Kidney (tissue), 14 donors: ENCODE measurements around the gene SLC25A47. TPM values are rescaled to one million over a fixed set of nuclear protein-coding genes. Genes with fewer than 3 reads are reported as not detected.
A peak's percentile ranks its signal among the peaks of the same experiment; 100 is the strongest.

Experiments
- DNase-seq, 5 donors: peaks; one replicate each; pipeline ENCODE4 v3.0.0-alpha.2; 2013 to 2020
- FAIRE-seq: peaks from 2 replicates; lab custom pipeline; 2012; peaks lifted over from hg19 to GRCh38; lab: Jason Lieb, UNC
- H3K27ac ChIP-seq, 2 donors: one replicate each; pipeline ENCODE4 v1.7.0; 2013; ENCODE audit warnings: low read depth in 2 of 2, low read length in 2 of 2, inconsistent platforms in 1 of 2
- H3K27me3 ChIP-seq: one replicate; pipeline ENCODE4 v1.7.1; 2013; ENCODE audit warnings: low read length, inconsistent platforms; ENCODE audit not compliant: control insufficient read depth, insufficient read depth
- H3K36me3 ChIP-seq, 3 donors: one replicate each; pipeline versions ENCODE4 v1.7.0 to v1.7.1; 2013; ENCODE audit warnings: low read length in 3 of 3, control low read depth in 1 of 3, inconsistent platforms in 1 of 3; ENCODE audit not compliant: insufficient read depth in 3 of 3, control insufficient read depth in 2 of 3
- H3K4me1 ChIP-seq, 3 donors: one replicate each; pipeline versions ENCODE4 v1.7.0 to v1.7.1; 2013; ENCODE audit warnings: low read length in 3 of 3, inconsistent platforms in 1 of 3, low read depth in 1 of 3; ENCODE audit not compliant: control insufficient read depth in 2 of 3, insufficient read depth in 2 of 3
- H3K4me3 ChIP-seq, 3 donors: one replicate each; pipeline versions ENCODE4 v1.7.0 to v1.8.1; 2013; ENCODE audit warnings: low read length in 3 of 3, control low read depth in 1 of 3, inconsistent platforms in 1 of 3
- H3K9ac ChIP-seq, 3 donors: one replicate each; pipeline versions ENCODE4 v1.7.0 to v1.7.1; 2013; ENCODE audit warnings: low read length in 3 of 3, control low read depth in 1 of 3, inconsistent platforms in 1 of 3
- H3K9me3 ChIP-seq, 3 donors: one replicate each; pipeline versions ENCODE4 v1.7.0 to v1.7.1; 2013; ENCODE audit warnings: low read length in 3 of 3, control low read depth in 1 of 3, inconsistent platforms in 1 of 3; ENCODE audit not compliant: control insufficient read depth in 2 of 3, insufficient read depth in 1 of 3
- intact Hi-C: fragments of 100-400 bp; cut with DNase I; formaldehyde crosslinking; loops from one replicate; pipeline ENCODE4 v1.11.1; 2022
- polyA plus RNA-seq: library from polyadenylated mRNA; stranded (reverse); fragments of 350-450 nt; fragmentation: Illumina TruSeq; extraction: RNeasy Lipid Tissue Mini Kit (QIAGEN cat#74804); gene quantifications from one replicate; pipeline ENCODE4 v1.2.3, GENCODE V29; 2014; ENCODE audit warnings: low read depth, low replicate concordance; ENCODE audit not compliant: insufficient read depth
- total RNA-seq: library from RNA; stranded (reverse); fragmentation: NEBNext Ultra II Directional; extraction: Animal tissue kit (Norgen Biotek cat#: 25700); gene quantifications from one replicate; pipeline ENCODE4 v1.2.1, GENCODE V29; 2021
- TF ChIP-seq, protein P1 (sequence below): IDR thresholded peaks from 3 replicates; pipeline ENCODE4 v1.5.1; 2012; ENCODE audit warnings: mild to moderate bottlenecking, moderate library complexity, borderline replicate concordance; ENCODE audit not compliant: insufficient read depth; ENCODE audit errors: extremely low read depth
- donor health status: control.
- donor health status: control.
- donor health status: control.
- donor health status: control.
- donor health status: control.
- donor health status: DM: yes; HTN: yes; CAD: no.
- donor health status: Normal renal cell carcinoma (clear cell type).

Gene SLC25A47
- total and polyA plus RNA-seq, 2 donors from 2014 or later, result 1.0 TPM; not detected in 1

DNA sequence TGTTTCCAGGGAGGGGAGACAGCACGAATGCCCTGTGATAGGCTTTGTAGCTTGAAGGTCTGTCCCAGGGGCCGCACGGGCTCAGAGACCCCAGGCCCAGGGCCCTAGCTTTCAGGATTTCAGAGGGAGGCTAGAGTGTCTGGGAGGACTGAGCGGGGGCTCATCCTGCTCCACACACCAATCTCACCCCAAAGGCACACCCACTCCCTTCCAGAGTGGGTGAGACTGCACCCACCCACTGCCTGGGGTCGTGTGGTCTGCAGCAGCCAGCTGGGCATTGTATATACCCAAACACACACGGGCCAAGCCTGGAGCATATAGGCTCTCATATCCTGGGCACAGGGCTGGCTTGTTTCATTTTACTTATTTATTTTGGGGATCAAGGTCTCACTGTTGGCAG lies 5.8 kb upstream of the SLC25A47 start:
- intact Hi-C loops, result no loop called here

DNA sequence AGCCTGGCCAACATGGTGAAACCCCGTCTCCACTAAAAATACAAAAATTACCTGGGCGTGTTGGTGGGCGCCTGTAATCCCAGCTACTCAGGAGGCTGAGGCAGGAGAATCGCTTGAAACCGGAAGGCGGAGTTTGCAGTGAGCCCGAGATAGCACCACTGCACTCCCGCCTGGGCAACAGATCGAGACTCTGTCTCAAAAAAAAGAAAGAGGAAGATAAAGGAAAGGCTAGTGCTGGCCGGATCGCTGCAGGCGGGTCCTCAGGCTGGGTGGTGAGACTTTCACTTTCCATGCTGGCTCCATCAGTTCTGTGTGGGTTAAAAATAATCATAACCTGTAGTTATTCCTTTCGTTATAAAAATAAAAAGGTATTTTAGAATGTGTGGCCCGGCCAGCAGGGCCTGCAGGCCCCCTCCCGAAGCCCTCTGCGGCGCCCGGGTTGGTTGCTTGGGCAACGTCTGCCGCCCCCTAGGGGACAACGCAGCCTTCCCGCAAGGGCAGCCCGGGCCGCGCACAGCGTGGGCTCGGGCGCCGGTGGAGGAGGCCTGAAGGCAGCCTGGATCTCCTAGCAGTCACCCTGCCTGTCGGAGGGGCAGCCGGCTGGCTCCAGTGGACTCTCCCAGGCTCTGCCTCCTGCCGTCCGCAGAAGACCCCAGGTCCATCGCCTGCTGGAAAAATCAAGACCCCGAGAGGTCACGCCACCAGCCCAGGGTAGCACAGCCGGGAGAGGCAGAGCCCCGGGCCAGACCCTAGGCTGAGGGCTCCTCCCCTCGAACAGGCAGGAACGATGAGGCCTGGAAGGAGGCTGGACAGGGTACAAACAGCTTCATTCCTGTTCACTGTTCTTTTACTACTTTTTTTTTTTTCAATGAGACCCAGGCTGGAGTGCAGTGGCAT lies 5.0 kb upstream of the SLC25A47 start:
- H3K27me3 ChIP-seq, result no peaks in the 10 kb centered on the region
- no peaks in the 10 kb centered on the region for H3K9me3 ChIP-seq
- H3K4me3 ChIP-seq, result peak overlapping the region in 2 of 3 donors; percentile 48 to 55
- FAIRE-seq (no peak), DNase-seq (peak; percentile 48 to 87 (median 68))
- TF ChIP-seq, protein P1, sequence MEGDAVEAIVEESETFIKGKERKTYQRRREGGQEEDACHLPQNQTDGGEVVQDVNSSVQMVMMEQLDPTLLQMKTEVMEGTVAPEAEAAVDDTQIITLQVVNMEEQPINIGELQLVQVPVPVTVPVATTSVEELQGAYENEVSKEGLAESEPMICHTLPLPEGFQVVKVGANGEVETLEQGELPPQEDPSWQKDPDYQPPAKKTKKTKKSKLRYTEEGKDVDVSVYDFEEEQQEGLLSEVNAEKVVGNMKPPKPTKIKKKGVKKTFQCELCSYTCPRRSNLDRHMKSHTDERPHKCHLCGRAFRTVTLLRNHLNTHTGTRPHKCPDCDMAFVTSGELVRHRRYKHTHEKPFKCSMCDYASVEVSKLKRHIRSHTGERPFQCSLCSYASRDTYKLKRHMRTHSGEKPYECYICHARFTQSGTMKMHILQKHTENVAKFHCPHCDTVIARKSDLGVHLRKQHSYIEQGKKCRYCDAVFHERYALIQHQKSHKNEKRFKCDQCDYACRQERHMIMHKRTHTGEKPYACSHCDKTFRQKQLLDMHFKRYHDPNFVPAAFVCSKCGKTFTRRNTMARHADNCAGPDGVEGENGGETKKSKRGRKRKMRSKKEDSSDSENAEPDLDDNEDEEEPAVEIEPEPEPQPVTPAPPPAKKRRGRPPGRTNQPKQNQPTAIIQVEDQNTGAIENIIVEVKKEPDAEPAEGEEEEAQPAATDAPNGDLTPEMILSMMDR, result peak; percentile 61
- peaks cover 0 to 3% (median 0%) of the 10 kb centered on the region in 3 donors for H3K4me1 ChIP-seq
- H3K36me3 ChIP-seq, result no peaks in the 10 kb centered on the region
- H3K9ac ChIP-seq, result no peak overlapping the region
- intact Hi-C loops, result no loop called here
- no peak overlapping the region for H3K27ac ChIP-seq

More for the DNA sequence above, 5.8 kb upstream of the SLC25A47 start:
- no peaks in the 10 kb centered on the region for H3K9me3 ChIP-seq
- no peak overlapping the region for H3K9ac ChIP-seq
- no peaks in the 10 kb centered on the region for H3K36me3 ChIP-seq
- DNase-seq (no peak), FAIRE-seq (no peak)
- H3K4me3 ChIP-seq, result no peak overlapping the region
- TF ChIP-seq, protein P1, result no peak
- H3K27me3 ChIP-seq, result no peaks in the 10 kb centered on the region
- H3K27ac ChIP-seq, result no peak overlapping the region
- H3K4me1 ChIP-seq, result peaks cover 0 to 3% (median 0%) of the 10 kb centered on the region in 3 donors

DNA sequence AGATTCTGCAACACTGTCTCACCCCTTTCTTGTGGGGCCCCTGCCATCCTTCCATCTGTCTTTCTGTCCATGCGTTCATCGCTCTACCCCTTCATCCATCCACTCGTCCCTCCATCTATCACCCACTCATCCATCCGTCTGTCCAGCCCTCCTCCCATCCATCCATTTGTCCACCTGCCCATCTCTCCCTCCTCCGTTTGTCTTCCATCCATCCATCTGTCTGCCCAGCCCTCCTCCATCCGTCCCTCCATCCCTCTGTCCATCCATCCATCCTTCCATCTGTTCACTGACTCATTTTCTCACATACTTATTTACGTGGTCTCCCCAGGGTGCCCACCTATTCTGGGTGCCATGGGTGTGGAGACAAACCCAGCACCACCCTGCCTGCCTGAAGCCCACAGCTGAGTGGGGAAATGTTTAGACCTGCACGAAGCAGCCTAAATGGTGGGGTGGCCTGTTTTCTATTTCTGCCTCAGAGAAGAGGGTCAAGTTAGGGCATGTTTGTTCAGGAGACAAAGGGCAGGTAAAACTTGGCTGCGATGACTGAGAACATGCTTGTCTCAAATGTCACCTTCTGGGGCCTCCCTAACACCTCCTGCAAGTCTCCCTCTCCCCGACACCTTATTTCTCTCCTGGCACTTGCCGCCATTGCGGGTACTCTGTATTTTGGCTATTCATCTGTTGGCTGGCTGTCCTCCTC lies 2.8 kb upstream of the SLC25A47 start:
- Histone ChIP-seq H3K4me1 (peaks cover 0 to 3% (median 0%) of the 10 kb centered on the region in 3 donors), H3K36me3 (no peaks in the 10 kb centered on the region), H3K27ac (no peak overlapping the region), H3K27me3 (no peaks in the 10 kb centered on the region), H3K4me3 (no peak overlapping the region), H3K9me3 (no peaks in the 10 kb centered on the region), H3K9ac (no peak overlapping the region)
- DNase-seq (no peak), FAIRE-seq (no peak)
- intact Hi-C loops, result no loop called here
- TF ChIP-seq, protein P1, result no peak
